ENCODE data around the gene WFDC1.

- TF ChIP-seq CTCF (IDR thresholded peaks at IDR 0.05) (no peak), ZFX (IDR thresholded peaks at IDR 0.05; ENCODE audit: borderline replicate concordance) (no peak)
Observed at GRCh38 chr16:84302111-84302954, 7.7 kb downstream of the WFDC1 start.
